ENCODE measurements around the gene HOXA6.

The HOXA6 gene

GRCh38 chr7:27137640-27138315 lies 9.8 kb downstream of the HOXA6 start:
- no peak for DNase-seq

- no peak for DNase-seq
Measured at GRCh38 chr7:27134392-27134791, 13.2 kb downstream of the HOXA6 start.

DNA sequence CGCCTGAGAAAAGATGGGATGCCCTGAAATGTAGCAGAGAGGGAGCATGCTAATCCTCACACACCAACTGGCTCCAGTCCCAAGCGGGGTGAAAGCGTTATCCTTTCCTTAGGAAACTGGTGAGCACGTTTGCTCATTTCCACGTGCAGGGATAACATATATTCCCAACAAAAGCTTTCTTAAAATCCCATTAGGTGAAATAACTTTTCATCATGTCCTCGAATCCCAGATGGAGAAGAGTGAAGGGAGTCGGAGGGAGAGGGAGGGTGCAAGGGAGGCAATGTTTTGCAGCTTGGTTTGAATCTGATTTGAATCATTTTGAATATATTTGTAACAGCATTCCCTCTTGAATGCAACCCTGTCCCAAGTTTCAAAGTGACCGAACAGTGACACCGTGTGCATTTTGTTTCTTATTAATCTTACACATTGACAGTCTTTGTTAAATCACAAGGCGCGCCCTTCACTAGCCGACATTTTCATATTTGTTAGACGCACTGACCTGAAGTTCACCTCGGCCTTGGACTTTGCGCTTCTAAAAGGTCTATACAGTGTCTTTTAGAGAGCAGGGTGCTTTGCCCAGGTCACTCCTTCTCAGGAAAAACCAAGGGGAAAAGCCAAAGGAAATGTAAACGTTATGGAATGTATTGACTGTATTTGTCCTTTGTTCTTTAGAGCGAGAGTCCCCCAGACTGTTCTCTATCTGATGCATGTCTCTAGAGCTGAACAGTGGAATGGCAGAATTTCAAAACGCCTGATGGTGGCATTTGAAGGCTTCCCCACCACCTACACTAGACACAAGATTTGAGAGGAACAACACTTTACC lies 14.0 kb downstream of the HOXA6 start:
- DNase-seq = no peak

GRCh38 chr7:27132978-27133377 lies 14.6 kb downstream of the HOXA6 start:
- DNase-seq = no peak

DNA sequence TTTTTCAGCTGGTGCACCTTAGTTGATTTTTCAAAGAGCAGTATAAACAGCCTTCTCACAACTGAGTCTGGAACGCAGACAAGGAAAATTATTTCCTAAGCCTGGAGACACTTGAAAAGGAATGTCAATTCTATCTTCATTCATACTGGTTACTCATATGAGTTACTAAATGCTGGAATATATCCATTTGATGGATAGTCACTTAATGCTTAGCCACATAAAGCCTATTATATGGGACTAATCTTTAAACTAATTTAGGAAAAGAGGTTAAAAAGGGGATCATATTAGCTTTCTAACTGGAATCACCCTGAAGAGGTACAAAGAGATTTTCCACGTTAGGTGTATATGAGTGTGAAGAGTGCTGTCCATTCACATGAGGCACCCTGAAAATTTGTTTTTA lies 15.4 kb downstream of the HOXA6 start:
- DNase-seq = no peak

DNA sequence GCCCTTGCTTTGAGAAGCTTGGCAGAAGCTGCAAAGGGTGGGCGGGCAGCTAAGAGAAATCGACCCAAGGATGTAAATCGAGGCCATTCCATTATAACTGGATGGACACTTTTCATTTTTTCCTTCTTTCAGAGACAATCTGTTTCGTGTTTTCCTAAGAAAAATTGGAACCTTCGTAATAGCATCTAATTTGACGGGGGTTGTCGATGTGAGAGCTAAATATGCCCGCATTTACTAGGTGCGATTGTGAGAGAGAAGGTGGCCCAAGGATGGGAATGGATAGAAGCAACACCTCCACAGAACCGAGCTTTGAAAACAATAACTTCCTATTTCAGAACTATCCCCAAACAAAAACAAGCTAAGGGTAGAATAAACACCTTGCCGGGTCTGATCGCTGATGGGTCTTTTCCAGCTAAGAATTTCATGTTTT lies 16.2 kb downstream of the HOXA6 start:
- DNase-seq = no peak

- peak; percentile 69 for DNase-seq
Measured at GRCh38 chr7:27130540-27131389, 16.8 kb downstream of the HOXA6 start, which contains the start of gene HOXA4. Gene HOXA4 (minus strand): TSS chr7:27130757. CDS start chr7:27130733, 24 bp downstream.

DNA sequence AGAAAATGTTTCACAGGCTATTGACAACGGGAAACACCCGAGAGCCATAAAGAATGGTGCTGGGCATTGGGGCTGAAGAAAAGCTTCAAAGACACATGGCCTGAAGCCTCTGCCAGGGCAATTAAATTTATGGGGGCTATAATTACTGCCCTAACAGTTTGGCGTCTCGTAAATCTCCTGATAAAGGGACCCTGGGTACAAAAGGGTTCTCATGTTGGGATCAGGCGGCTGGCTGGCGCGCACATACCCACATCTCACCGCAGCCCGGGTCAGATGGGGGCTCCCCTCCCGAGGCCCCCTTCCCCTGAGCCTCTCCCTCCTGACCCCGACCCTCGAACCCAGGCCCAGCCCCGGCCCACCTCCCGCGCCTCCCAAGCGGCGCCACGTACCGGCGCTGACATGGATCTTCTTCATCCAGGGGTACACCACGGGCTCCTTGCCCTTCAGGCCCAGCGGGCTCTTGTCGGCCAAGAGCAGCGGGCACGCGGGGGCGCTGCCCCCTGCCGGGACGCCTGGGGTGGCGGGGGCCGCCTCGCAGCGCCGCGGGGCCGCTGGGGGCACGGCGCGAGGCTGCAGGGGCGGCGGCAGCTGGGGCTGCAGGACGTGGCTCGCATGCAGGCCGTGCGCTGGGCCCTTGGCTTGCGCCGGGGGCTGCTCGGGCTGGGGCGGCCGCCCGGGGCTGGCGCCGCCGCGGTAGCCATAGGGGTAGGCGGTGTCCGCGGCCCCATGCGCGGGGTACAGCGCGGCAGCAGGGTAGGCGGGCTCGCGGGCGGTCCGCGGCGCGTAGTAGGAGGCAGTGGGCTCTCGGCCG lies 17.6 kb downstream of the HOXA6 start:
- no peak for DNase-seq

GRCh38 chr7:27128776-27129728 lies 18.5 kb downstream of the HOXA6 start:
- no peak for DNase-seq

GRCh38 chr7:27128034-27128433 lies 19.5 kb downstream of the HOXA6 start:
- DNase-seq = no peak

GRCh38 chr7:27126596-27127327 lies 20.8 kb downstream of the HOXA6 start:
- DNase-seq = no peak

- DNase-seq = no peak
Measured at GRCh38 chr7:27125986-27126394, 21.6 kb downstream of the HOXA6 start.

DNA sequence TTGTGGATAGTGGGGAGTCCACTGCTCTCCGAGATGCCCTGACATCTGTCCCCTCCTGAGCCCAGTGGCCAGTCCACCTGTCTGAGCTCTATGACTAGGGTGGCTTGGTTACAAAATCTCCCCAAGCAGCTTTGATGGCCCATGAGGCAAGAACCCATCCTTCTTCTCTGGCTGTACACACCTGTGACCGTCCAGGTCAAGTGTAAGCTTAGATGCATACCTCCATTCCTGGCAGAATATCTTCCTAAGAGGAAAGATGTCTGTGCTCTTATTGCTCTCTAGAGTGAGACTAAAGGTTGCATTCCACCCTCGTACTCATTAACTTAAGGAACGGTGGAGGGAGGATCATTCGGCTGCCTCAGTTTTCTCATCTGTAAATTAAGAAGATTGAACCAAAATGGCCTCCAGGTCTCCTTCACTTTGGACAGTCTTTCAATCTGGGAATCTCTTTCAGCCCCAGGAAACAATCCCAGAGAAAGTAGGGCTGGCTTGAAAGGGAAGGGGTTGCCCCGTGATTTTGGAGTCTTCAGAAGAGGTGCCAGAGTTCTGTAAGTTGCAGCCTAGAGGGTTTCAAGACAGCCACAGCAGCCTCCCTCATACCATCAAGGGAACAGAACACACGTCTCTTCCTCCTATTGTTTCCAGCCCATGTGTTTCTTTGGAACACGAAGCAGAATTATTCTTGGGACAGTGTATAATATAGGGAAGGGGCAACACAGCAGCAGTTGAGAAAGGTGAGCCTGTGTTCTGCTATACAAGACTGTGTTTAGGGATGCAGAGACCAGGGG lies 22.5 kb downstream of the HOXA6 start:
- DNase-seq = no peak

GRCh38 chr7:27124096-27124901 lies 23.3 kb downstream of the HOXA6 start:
- no peak for DNase-seq

DNA sequence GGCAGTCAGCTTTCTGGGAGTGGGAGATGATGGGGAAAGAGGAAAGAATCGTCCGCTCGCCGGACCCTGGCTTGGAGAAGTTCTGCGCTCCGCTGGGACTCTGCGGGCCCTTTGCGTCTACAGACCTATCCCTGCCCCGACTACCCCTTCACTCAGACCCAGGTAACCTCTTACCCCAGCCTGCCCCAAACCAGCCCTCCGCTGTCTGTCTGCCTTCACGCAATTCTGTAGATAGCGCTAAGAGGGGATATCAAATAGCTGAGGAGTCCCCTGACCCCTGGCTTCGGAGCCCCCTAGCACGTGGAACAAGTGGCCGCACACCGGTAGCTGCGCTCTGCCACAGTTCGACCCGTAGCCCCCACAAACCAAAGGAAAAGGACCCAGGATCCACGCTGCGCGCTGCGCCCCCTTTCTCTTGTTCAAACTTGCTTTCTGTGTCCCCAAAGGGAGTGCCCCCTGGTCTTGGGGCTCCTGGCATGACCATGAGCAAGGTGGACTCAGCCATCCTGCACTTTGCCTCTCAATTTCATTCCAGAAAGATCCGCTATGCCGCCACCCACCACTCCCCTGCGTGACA lies 24.0 kb downstream of the HOXA6 start:
- DNase-seq = no peak

DNA sequence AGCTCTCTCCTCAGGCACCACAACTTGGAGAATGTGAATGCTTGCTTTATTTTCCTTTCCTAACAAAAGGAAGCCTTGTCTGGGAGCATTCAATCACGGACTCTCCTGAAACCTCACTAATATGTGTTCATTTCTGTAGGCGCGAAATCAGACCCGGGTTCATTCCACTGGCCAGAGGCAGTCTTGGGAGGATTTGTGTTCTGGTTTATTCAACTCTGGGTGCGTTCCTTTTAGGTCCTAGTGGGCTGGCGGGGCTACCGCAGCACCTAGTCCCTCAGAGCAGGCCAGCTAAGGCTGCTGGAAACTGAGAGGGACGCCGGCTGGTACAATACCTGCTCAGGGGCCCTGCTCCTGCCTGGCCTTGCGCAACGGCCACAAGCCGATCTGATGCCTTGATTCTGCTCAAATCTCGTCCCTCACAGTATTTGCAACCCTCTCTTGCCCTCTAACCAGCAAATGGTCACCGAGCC lies 24.5 kb downstream of the HOXA6 start:
- no peak for DNase-seq

DNA sequence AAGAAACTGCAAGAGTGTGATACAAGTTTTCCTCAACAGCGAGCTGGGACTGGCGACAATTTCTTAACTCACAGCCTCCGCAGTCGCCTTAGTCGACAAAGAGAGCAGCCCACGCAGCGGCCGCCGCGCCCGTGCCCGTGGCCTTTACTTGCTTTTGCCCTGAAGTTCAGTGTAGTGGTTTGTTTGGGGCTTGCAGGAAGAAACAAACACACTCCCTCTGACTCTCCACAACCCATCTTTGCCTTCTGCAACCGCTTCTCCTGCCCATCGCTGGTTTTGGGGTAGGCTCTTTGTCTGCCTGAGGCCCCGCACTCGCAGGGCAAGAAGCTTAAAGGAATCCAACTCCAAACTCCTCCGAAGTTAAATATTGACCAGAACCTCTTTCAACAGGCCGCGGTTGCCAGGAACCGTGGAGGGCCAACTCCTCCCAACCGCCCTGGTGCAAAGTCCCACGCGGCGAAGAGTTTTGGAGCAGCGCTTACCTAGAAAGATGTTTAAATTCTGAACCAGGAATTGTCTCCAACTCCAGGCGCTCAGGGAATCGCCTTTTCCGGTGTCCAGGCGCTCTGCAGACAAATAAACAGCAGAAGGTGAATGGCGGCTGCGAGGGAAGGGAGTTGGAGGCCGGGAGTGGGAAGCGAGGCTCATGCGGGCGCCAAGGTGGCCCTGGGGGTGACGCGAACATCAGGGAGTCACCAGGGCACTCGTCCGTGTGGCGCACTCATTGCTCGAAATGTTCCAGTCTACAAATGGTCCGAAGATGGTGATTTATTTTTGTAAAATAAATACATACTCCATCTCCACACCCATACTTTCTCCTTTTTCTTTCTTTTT lies 25.3 kb downstream of the HOXA6 start:
- DNase-seq = no peak
